ENCODE data around the gene HIP1R.

DNA sequence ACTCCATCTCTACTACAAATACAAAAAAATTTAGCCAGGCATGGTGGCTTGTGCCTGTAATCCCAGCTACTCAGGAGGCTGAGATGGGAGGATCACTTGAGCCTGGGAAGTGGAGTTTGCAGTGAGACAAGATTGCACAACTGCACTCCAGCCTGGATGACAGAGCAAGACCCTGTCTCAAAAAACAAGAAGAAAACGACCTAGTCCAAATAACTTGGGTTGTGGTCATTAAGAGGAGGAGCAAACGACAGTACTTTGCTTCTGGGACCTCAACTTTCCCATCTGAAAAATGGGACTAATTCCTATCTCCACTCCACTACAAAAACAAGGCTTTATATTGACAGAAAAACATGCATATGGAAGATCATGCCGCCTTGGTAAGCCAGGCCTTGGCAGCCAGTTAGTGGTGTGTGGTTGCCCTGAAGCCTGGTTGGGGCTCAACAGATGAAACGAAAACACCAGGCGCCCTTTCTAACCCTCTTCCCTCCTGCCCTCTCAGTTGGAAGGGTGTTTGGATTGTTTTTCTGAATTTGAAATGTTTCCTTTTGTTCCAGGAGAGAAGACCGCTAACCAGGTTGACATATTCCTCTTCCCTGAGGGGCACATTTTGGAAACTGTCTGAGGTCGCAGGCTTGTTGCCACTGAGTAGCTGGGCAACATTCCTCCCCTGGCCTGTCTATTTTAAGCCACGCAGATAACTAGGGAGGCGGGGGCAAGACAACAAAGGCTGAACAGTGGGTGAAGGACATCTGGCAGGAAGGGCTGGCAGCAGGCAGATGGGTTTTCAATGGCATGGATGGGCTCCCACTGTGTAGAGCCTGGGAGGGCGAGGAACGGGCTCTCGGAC, 74.4 kb downstream of the HIP1R start:
- TF ChIP-seq POLR2A (IDR thresholded peaks at IDR 0.05; ENCODE audit: low read length) (no peak), GATA1 (IDR thresholded peaks at IDR 0.05; ENCODE audit: low read depth, low read length) (no peak)

Measured in erythroblast (primary cell).